Measurements from ENCODE around the gene SPEN.
"Not testable (repeated sequence)": the region's sequence is repeated elsewhere in the genome, so short reads cannot be mapped to it uniquely, and the experiment has no call there.

The SPEN gene

DNA sequence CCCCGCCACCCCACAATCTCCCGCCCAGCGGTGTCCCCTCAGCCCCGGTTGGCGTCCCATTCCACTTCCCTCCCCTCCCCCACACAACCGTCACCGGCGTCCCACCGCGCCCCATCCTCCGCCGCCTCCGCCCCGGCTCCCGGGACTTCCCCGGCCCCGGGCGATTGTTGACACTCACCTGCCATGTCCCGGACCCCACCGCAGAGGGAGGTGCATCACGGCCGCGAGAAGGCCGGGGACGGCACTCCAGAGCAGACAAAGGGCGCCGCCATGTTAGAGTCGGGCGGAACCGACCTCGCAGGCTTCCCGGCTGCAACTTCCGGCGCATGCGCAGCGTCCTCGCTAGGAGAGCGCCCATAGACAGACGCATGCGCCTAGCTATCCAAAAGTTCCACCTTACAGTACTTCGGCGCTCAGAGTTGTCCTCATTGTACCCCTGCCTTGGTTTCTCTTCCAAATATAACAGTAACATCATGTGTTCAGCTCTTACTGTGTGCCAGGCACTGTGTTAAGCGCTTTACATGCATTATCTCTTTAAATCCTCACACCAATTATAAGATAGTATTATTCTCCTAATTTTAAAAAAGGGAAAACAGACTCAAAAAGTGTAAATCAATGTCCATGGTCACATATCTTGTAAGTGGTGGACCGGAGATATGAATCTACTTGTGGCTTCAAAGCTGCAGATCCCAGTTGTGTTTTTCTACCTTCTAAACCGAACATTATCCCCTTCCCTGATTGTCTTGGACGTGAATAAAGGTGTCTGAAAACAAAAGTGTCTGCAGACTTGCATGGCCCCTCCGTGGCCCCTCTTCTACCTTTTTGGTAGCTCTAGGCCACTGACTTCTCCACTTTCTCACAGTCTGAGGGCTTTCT lies 128.5 kb downstream of the SPEN start, which contains the start of gene ZBTB17:
TSS of gene ZBTB17 (minus strand) at position 297 of the 876 bp plus-strand sequence. CDS start 27,606 bp downstream, outside the sequence.
- DNase-seq (ENCODE audit: low spot score) = peak; percentile 95
- H3K27ac ChIP-seq = peak within 1 kb of the TSS; percentile 77
- POLR2A ChIA-PET (ENCODE audit: low non-redundant PET) = interaction anchor here (0.6 to 0.7 kb wide), 3 partner anchors 27 to 188 kb away, joined by 3 to 8 read pairs (median 7); no protein-coding TSS in a partner anchor
- CTCF ChIA-PET = interaction anchor here (0.6 to 0.7 kb wide), 3 partner anchors 127 to 189 kb away, joined by 6 to 7 read pairs (median 6); no protein-coding TSS in a partner anchor
- TF ChIP-seq, protein P1, sequence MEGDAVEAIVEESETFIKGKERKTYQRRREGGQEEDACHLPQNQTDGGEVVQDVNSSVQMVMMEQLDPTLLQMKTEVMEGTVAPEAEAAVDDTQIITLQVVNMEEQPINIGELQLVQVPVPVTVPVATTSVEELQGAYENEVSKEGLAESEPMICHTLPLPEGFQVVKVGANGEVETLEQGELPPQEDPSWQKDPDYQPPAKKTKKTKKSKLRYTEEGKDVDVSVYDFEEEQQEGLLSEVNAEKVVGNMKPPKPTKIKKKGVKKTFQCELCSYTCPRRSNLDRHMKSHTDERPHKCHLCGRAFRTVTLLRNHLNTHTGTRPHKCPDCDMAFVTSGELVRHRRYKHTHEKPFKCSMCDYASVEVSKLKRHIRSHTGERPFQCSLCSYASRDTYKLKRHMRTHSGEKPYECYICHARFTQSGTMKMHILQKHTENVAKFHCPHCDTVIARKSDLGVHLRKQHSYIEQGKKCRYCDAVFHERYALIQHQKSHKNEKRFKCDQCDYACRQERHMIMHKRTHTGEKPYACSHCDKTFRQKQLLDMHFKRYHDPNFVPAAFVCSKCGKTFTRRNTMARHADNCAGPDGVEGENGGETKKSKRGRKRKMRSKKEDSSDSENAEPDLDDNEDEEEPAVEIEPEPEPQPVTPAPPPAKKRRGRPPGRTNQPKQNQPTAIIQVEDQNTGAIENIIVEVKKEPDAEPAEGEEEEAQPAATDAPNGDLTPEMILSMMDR (conservative IDR thresholded peaks at IDR 0.05; ENCODE audit: low read depth) = no peak

DNA sequence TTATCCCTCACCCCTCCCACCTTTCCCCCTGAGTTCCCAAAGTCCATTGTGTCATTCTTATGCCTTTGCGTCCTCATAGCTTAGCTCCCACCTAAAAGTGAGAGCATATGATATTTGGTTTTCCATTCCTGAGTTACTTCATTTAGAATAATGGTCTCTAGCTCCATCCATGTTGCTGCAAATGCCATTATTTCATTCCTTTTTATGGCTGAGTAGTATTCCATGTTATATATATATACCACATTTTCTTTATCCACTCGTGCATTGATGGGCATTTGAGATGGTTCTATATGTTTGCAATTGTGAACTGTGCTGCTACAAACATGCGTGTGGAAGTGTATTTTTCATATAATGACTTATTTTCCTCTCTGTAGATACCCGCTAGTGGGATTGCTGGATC lies 130.4 kb downstream of the SPEN start:
- H3K27ac ChIP-seq; DNase-seq (ENCODE audit: low spot score); POLR2A ChIA-PET (ENCODE audit: low non-redundant PET): not testable (repeated sequence)
- CTCF ChIA-PET = interaction anchor here (0.6 to 1.1 kb wide), 2 partner anchors 9 to 48 kb away, joined by 3 to 4 read pairs; no protein-coding TSS in a partner anchor

DNA sequence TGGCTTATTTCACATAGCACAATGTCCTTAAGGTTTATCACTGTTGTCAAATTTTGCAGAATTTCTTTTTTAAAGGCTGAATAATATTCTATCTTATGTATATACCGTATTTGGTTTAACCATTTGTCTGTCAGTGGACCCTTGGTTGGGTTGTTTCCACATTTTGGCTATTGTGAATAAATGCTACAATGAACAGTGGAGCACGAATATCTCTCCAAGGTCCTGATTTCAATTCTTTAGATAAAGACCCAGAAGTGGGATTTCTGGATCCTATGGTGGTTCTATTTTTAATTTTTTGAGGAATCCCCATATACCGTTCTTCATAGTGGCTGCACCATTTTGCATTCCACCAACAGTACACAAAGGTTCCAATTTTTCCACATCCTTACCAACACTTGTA lies 134.2 kb downstream of the SPEN start:
- DNase-seq (ENCODE audit: low spot score) = no peak
- CTCF ChIA-PET = no interaction called here
- TF ChIP-seq, protein P1 (conservative IDR thresholded peaks at IDR 0.05; ENCODE audit: low read depth) = no peak
- H3K27ac ChIP-seq = no peak overlapping the region
- POLR2A ChIA-PET (ENCODE audit: low non-redundant PET) = no interaction called here

DNA sequence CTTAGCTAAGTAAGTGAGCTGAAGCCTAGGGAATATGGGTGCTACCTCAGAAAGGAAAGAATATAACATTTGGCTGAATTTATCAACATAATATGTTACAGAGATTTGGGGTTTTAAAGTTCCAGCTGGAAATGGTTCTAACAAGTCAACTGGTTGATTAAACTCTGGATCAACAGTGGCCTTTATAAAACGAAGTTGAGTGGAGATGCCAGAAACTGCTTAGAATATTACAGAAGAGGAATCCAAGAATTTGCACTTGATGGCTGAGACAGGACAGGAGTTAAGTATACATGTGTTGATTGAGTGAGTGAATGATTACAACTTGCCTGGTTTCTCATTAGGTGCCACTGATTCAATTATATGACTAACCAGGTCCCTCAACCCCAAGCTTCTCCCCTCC lies 135.8 kb downstream of the SPEN start:
- no peak overlapping the region for H3K27ac ChIP-seq
- no peak for DNase-seq (ENCODE audit: low spot score)
- TF ChIP-seq, protein P1 (conservative IDR thresholded peaks at IDR 0.05; ENCODE audit: low read depth) = no peak
- CTCF ChIA-PET = interaction anchor here (0.6 kb wide), 1 partner anchor 828 kb away, joined by 3 read pairs; no protein-coding TSS in a partner anchor
- POLR2A ChIA-PET (ENCODE audit: low non-redundant PET) = no interaction called here

DNA sequence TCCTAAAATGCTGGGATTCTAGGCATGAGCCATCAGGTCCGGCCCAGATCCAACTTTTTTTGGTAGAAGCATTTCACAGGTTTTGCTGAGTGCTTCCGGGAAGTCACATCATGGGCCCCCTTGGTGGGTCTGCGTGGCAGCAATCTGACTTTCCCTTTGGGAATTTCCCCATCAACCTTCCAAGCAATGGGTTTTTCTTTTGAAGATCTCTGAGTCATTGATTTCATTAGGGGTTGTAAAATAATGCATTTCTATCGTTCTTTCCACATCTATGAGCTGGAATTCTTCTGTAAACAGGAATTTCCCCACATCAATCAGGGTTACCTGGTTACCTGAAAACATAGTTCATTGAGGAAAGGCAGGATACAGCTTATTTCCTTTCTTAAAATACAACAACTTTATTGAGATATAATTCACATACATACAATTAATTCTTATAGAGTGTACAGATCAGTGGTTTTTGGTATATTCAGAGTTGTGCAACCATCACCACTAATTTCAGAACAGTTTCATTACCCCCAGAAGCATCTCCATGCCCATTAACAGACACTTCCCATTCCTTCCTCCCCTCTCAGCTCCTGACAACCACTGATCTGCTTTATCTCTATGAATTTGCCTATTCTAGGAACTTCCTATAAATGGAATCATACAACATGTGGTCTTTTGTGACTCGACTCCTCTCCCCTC lies 138.2 kb downstream of the SPEN start:
- H3K27ac ChIP-seq = no peak overlapping the region
- POLR2A ChIA-PET (ENCODE audit: low non-redundant PET) = no interaction called here
- TF ChIP-seq, protein P1 (conservative IDR thresholded peaks at IDR 0.05; ENCODE audit: low read depth) = no peak
- peak; percentile 43 for DNase-seq (ENCODE audit: low spot score)
- CTCF ChIA-PET = interaction anchor here (1.0 kb wide), 1 partner anchor 8 kb away, joined by 5 read pairs; no protein-coding TSS in a partner anchor

DNA sequence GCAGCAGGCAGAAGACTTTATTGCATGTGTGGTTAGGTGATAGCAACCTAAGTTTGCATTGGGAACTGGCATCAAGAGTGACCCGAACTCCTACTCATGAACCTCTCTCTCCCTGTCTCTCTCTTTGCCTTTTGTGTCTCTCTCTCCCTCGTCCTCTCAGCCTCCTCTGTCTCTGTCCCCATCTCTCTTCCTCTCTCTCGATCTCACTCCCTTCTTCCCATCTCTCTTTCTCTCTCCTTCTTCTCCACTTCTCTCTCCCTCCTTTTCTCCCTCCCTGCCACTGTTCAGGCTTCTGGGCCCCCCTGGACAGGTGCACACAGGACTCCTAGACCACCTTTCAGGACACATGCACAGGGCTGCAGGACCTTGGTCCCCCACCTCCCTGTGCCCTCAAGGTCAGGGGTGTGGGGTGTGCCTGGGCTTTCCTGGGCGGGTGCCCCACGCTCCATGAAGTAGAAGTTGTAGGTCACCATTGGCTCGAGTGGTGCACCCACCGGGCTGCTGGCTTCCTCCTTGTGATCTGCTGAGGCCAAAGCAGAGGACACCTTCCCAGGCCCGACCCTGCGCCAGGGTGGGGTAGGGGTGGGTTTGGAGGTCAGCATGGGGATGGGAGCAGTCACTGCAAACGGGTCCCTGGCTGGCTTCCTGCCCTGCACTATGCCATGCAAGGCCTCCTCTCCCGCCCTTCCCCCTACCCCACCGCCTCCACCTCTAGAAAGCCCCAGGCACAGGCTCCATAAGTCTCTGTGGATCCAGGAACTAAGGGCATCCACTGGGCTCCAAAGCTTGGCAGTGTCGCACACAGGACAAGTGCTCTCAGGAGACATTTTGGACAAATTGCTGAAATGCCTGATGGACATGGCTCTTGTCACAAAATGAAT lies 141.6 kb downstream of the SPEN start:
- CTCF ChIA-PET = no interaction called here
- H3K27ac ChIP-seq = no peak overlapping the region
- TF ChIP-seq, protein P1 (conservative IDR thresholded peaks at IDR 0.05; ENCODE audit: low read depth) = no peak
- no peak for DNase-seq (ENCODE audit: low spot score)
- POLR2A ChIA-PET (ENCODE audit: low non-redundant PET) = no interaction called here

Measured in RWPE1 (cell line).